Measurements from ENCODE around the gene SYT1. TPM values are rescaled to one million over a fixed set of nuclear protein-coding genes. Genes with fewer than 3 reads are reported as not detected.

SYT1 gene
- 3.0 and 4.2 TPM in 2 replicates for total RNA-seq (2012; rRNA removed)
- 2.5 and 2.8 TPM in 2 replicates for polyA plus RNA-seq (2012; rRNA removed)
- polyA plus RNA-seq (2012; cell fraction: cytosol; rRNA removed), result 0.63 and 0.69 TPM in 2 replicates
- 0.49 and 2.0 TPM in 2 replicates for polyA plus RNA-seq (2012; cell fraction: nucleus; rRNA removed; ENCODE audit: low replicate concordance)
- percentile 50 among the genes with signal in this experiment for Bru-seq, nascent RNA
- BruChase-seq, experiment 1, labeled RNA remaining after a 6-hour chase, result percentile 31 among the genes with signal in this experiment
- percentile 37 among the genes with signal in this experiment for BruChase-seq, experiment 2, labeled RNA remaining after a 2-hour chase
- long read RNA-seq, full-length matches to known transcripts, result 2 of 5 reads
- long read RNA-seq, partial matches to known transcripts, result 0 of 5 reads
- long read RNA-seq, other reads (novel, unspliced or antisense), result 3 of 5 reads

DNA sequence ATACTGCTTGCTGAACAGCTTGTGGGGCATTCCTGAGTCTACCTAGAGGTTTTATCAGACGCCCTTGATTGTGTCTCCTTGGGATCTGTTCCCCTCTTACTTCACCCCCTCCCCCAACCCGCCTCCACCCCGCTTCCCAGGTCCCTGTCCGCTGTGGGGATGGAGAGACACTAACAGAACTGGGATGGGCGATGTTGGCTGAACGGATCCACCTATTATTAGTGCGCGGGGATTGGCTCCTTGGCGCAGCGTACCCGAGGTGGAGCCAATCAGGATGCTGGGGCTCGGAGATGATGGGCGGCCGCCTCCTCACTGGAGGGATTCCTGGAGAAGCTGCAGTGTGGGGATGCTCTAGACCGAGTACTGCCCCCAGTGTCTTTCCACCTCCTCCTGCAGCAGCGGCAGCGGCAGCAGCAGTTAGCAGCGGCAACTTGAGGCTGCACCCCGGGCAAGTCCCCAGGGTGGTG lies at the start of gene SYT1:
TSS of gene SYT1 (plus strand) at position 372 of the 467 bp plus-strand sequence.
- BruUV-seq (replicated peaks), result no TSS peak
- H3K4me3 ChIP-seq (ENCODE audit: insufficient read depth, low read depth, low read length), result peak within 1 kb of the TSS; percentile 57
- H2BK120ac ChIP-seq (ENCODE audit: low read depth, low read length), result peak within 1 kb of the TSS; percentile 72
- no peaks in the 10 kb centered on the region for H3K9me1 ChIP-seq (ENCODE audit: insufficient read depth, low read length)
- dilution Hi-C loops (cut with HindIII; ENCODE audit: low sequenced_read_pairs, unreplicated experiment), result no loop called here
- H3K9ac ChIP-seq (ENCODE audit: low read depth, low read length), result peak within 1 kb of the TSS; percentile 28; the same call in 1 of the 2 replicates
- DNase-seq (peak; percentile 85), ATAC-seq (ENCODE audit: low read depth) (peak; percentile 95)
- no peaks in the 10 kb centered on the region; the same call in 1 of the 2 replicates for H3K27me3 ChIP-seq (ENCODE audit: control insufficient read depth, insufficient read depth, low read length)
- peak within 1 kb of the TSS in 1 of 2 experiments; percentile 73; a peak in 1 of 4 replicates for H4K8ac ChIP-seq (ENCODE audit: low read depth in 2 of 2, low read length in 2 of 2)
- TF ChIP-seq MAZ (IDR thresholded peaks at IDR 0.05; ENCODE audit: borderline replicate concordance, low read depth, low read length) (no peak), BHLHE40 (IDR thresholded peaks at IDR 0.05; ENCODE audit: low read depth, low read length) (no peak), NFE2L2 (IDR thresholded peaks at IDR 0.05; ENCODE audit: low read depth, low read length) (no peak), POLR2A (IDR thresholded peaks at IDR 0.05; ENCODE audit: low read depth, low read length) (no peak), CEBPB (IDR thresholded peaks at IDR 0.05; ENCODE audit: low read depth, low read length) (no peak), MXI1 (IDR thresholded peaks at IDR 0.05; ENCODE audit: borderline replicate concordance, low read depth, low read length) (no peak), RAD21 (IDR thresholded peaks at IDR 0.05; ENCODE audit: low read length) (no peak)
- TF ChIP-seq, protein P1, sequence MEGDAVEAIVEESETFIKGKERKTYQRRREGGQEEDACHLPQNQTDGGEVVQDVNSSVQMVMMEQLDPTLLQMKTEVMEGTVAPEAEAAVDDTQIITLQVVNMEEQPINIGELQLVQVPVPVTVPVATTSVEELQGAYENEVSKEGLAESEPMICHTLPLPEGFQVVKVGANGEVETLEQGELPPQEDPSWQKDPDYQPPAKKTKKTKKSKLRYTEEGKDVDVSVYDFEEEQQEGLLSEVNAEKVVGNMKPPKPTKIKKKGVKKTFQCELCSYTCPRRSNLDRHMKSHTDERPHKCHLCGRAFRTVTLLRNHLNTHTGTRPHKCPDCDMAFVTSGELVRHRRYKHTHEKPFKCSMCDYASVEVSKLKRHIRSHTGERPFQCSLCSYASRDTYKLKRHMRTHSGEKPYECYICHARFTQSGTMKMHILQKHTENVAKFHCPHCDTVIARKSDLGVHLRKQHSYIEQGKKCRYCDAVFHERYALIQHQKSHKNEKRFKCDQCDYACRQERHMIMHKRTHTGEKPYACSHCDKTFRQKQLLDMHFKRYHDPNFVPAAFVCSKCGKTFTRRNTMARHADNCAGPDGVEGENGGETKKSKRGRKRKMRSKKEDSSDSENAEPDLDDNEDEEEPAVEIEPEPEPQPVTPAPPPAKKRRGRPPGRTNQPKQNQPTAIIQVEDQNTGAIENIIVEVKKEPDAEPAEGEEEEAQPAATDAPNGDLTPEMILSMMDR (conservative IDR thresholded peaks at IDR 0.05; ENCODE audit: low read depth, low read length), result no peak
- no peak within 1 kb of the TSS; the same call in 2 of the 3 replicates for H2BK15ac ChIP-seq (ENCODE audit: low read depth, low read length)
- peak within 1 kb of the TSS; percentile 80 for H3K14ac ChIP-seq (replicated peaks; ENCODE audit: low read depth, low read length)
- no peak within 1 kb of the TSS for H4K5ac ChIP-seq (ENCODE audit: low read depth, low read length)
- no CpG with 5 or more reads among the region's 19 CpGs for WGBS, 2 experiments (ENCODE audit: extremely low coverage in 2 of 2, insufficient read length in 1 of 2)
- no peaks in the 10 kb centered on the region for H3K79me1 ChIP-seq (ENCODE audit: low read depth in 1 of 2, low read length in 2 of 2)
- H3K36me3 ChIP-seq (ENCODE audit: control insufficient read depth, insufficient read depth, low read length), result no peaks in the 10 kb centered on the region
- intact Hi-C loops (cut with micrococcal nuclease), result loop anchor here (5.0 to 10.0 kb wide), 4 partner anchors 308 to 680 kb away; no protein-coding TSS in a partner anchor
- H2AK5ac ChIP-seq (ENCODE audit: low read depth, low read length), result no peak within 1 kb of the TSS
- H4K20me1 ChIP-seq (ENCODE audit: insufficient read depth, low read length), result no peaks in the 10 kb centered on the region
- peak within 1 kb of the TSS; percentile 5; the same call in 1 of the 2 replicates for H3K27ac ChIP-seq (ENCODE audit: insufficient read depth, low read length)
- H3K4ac ChIP-seq (ENCODE audit: low read depth, low read length), result peak within 1 kb of the TSS; percentile 74
- peak within 1 kb of the TSS; percentile 36; the same call in 1 of the 2 replicates for H4K91ac ChIP-seq (ENCODE audit: insufficient read depth, low read depth, low read length)
- peak within 1 kb of the TSS; percentile 99 for H2AFZ ChIP-seq (replicated peaks; ENCODE audit: low read length, poor library complexity)
- POLR2A ChIA-PET (ENCODE audit: unreplicated experiment), result interaction anchor here (0.5 to 0.6 kb wide), 3 partner anchors 16 to 661 kb away, joined by 3 to 6 read pairs (median 3); no protein-coding TSS in a partner anchor
- CTCF ChIA-PET, result no interaction called here
- peak within 1 kb of the TSS; percentile 83 for H2AK9ac ChIP-seq (replicated peaks; ENCODE audit: low read depth, low read length, poor library complexity)
- H3K23ac ChIP-seq (ENCODE audit: low read depth, low read length), result peak within 1 kb of the TSS; percentile 83
- in situ Hi-C loops (cut with MboI; ENCODE audit: low sequenced_read_pairs), result no loop called here
- H3K18ac ChIP-seq (ENCODE audit: low read depth, low read length), result no peak within 1 kb of the TSS
- peak within 1 kb of the TSS; percentile 81 for H3K4me2 ChIP-seq (ENCODE audit: low read depth, low read length)
- peak within 1 kb of the TSS; percentile 84 for H3K56ac ChIP-seq (ENCODE audit: extremely low read depth, insufficient read depth, low read length)
- no peak within 1 kb of the TSS for H2BK5ac ChIP-seq (ENCODE audit: low read depth, low read length, poor library complexity, severe bottlenecking)
- H2BK20ac ChIP-seq (ENCODE audit: low read depth, low read length), result peak within 1 kb of the TSS; percentile 50; the same call in 1 of the 2 replicates
- H3K4me1 ChIP-seq (ENCODE audit: control insufficient read depth, insufficient read depth, low read length), result no peaks in the 10 kb centered on the region
- no peaks in the 10 kb centered on the region for H3K9me3 ChIP-seq (ENCODE audit: control insufficient read depth, insufficient read depth, low read length)
